Measurements from ENCODE around the gene FGD5.

FGD5 gene

DNA sequence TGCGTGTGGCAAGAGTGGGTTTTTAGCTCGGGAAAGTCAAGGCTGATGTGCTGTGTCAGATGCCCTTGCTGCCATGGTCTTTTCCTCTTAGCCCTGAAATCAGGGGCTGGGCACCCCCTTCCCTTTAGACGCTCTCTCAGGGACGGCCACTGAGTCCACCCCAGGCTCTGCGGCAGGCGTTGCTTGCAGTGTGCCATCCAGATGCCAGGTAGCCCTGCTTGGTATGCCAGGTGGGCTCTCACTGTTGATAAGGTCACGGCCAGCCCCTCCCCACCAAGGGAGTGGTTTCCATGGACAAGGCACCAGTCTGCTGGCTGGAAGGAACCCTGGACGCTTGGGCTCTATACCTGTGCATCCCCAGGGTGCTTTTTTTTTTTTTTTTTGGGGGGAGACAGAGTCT is 24.6 kb downstream of the FGD5 start:
- DNase-seq: no peak
- Histone ChIP-seq H3K27me3 (no peaks in the 10 kb centered on the region), H3K9me3 (no peaks in the 10 kb centered on the region), H3K4me3 (ENCODE audit: low read depth, low read length) (no peak overlapping the region), H3K4me1 (peaks cover 13% of the 10 kb centered on the region), H3K36me3 (no peaks in the 10 kb centered on the region)
- TF ChIP-seq, protein P1, sequence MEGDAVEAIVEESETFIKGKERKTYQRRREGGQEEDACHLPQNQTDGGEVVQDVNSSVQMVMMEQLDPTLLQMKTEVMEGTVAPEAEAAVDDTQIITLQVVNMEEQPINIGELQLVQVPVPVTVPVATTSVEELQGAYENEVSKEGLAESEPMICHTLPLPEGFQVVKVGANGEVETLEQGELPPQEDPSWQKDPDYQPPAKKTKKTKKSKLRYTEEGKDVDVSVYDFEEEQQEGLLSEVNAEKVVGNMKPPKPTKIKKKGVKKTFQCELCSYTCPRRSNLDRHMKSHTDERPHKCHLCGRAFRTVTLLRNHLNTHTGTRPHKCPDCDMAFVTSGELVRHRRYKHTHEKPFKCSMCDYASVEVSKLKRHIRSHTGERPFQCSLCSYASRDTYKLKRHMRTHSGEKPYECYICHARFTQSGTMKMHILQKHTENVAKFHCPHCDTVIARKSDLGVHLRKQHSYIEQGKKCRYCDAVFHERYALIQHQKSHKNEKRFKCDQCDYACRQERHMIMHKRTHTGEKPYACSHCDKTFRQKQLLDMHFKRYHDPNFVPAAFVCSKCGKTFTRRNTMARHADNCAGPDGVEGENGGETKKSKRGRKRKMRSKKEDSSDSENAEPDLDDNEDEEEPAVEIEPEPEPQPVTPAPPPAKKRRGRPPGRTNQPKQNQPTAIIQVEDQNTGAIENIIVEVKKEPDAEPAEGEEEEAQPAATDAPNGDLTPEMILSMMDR (IDR thresholded peaks at IDR 0.05; ENCODE audit: low read depth, low read length): no peak

DNA sequence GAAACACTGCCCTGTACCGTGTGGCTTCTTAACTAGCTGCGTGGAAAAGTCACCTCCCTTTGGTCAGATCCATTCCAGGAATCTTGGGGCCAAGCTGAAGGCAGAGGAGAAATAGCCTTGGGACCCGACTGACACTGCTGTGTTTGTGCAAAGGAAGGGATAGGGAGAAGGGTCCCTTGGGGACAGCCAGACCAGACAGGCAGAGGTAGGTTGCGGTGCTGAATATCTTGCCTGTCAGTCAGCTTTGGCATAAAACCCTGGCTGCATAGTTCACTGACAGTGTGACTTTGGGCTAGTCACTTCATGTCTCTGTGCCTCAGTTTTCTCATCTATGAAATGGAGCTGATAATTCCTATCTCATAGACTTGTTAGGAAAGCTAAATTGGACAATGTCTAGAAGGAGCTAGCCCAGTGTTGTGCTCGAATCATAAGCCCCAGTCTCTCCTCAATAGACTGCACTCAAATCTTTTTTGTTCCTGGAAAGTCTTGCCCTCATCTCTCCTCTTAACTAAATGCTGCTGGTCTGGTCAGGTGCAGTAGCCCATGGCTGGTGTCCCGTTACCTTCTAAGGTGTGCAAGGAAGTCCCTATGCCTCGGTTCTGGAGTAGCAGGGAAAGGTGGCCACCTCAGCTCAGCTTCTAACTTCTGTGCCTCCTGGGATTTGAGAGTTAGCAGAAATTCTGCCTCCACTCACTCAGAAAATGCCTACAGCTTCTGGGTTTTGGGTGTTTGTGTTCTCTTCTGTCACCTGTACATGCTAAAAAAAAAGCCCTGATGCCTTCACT is 25.8 kb downstream of the FGD5 start:
- Histone ChIP-seq H3K4me3 (ENCODE audit: low read depth, low read length) (no peak overlapping the region), H3K36me3 (no peaks in the 10 kb centered on the region), H3K9me3 (no peaks in the 10 kb centered on the region), H3K27me3 (no peaks in the 10 kb centered on the region), H3K4me1 (peaks cover 9% of the 10 kb centered on the region)
- TF ChIP-seq, protein P1 (IDR thresholded peaks at IDR 0.05; ENCODE audit: low read depth, low read length): no peak
- no peak for DNase-seq

DNA sequence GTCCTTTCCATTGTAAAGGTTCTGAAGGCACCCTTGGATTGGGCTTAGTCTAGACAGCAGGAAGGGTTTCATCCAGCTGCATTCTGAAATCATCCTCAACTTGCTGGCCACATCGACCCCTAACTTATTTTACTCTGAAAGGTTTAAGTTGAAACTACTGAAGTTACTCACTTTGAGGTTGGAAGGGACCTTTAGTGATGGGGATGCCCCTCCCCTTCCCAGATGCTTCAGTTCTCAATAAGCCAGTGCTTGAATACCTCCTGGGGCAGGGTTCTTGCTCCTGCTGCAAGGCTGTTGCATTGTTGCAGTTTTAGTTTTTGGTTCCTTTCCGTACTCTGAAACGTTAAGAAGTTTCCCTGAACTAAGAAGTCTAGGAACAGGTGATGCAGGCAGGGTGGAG is 26.4 kb downstream of the FGD5 start:
- H3K36me3 ChIP-seq: no peaks in the 10 kb centered on the region
- H3K4me3 ChIP-seq (ENCODE audit: low read depth, low read length): no peak overlapping the region
- H3K9me3 ChIP-seq: no peaks in the 10 kb centered on the region
- peaks cover 11% of the 10 kb centered on the region for H3K4me1 ChIP-seq
- H3K27me3 ChIP-seq: no peaks in the 10 kb centered on the region
- TF ChIP-seq, protein P1 (IDR thresholded peaks at IDR 0.05; ENCODE audit: low read depth, low read length): no peak
- no peak for DNase-seq

DNA sequence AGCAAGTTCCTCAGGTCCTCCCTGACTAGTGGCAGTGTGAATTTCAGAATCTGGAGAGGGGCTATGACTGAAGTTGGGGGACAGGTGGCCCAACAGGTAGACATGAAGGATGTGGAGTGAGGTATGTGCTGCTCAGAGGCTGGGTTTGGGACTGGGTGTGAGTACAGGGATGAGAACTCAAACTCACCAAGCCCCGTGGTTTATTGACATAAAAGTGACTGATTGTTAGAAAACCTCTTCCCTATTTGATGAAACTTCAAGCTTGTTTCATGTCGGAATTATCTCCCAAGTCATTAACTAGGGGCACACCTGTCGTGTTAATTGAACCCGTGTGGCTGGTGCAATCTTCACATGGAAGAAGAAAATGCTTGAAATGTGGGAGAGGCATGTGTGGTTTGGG is 27.1 kb downstream of the FGD5 start:
- TF ChIP-seq, protein P1 (IDR thresholded peaks at IDR 0.05; ENCODE audit: low read depth, low read length): no peak
- peaks cover 13% of the 10 kb centered on the region for H3K4me1 ChIP-seq
- H3K9me3 ChIP-seq: no peaks in the 10 kb centered on the region
- DNase-seq: no peak
- H3K36me3 ChIP-seq: no peaks in the 10 kb centered on the region
- no peaks in the 10 kb centered on the region for H3K27me3 ChIP-seq
- H3K4me3 ChIP-seq (ENCODE audit: low read depth, low read length): no peak overlapping the region

DNA sequence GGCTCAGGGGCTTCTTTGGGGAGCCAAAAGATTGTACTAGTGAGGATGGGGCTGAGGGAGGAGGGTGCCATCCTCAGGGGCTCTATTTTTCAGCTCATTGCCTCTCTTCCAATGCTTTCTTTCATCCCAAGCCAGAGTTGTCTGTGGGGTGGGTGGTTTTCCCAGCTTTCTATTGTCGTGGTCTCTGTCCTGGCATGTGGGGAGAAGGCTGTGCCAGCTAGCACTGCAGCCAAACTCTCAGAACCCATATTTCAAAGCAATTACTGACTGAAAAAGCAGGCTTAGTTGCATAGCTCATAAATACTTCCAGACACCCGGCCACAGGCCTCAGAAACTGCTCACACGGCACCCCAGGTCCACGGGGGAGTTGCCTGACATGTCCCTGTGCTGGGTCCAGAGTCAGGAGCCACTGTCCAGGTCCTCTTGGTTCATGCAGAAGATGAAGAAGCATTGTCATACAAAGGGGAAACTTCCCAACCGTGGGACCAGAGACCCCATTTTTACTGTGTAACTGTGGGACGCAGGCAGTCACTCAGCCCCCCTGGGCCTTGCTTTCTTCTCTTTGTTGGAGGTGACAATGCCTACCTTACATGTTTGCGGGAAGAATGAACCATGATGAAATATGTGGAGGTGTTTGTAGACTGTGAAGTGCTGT is 27.6 kb downstream of the FGD5 start:
- DNase-seq: no peak
- TF ChIP-seq, protein P1 (IDR thresholded peaks at IDR 0.05; ENCODE audit: low read depth, low read length): no peak
- no peaks in the 10 kb centered on the region for H3K36me3 ChIP-seq

More for the DNA sequence above, 27.6 kb downstream of the FGD5 start:
- Histone ChIP-seq H3K9me3 (no peaks in the 10 kb centered on the region), H3K4me3 (ENCODE audit: low read depth, low read length) (no peak overlapping the region), H3K27me3 (no peaks in the 10 kb centered on the region), H3K4me1 (peaks cover 13% of the 10 kb centered on the region)
